NCI-H1436 (cell line): ENCODE data around the gene MLN.

Source experiments
- DNase-seq: peaks from one replicate; lab custom pipeline; 2025; lab: John Stamatoyannopoulos, UW

The MLN gene

GRCh38 chr6:33771146-33772081 is 32.4 kb downstream of the MLN start:
- DNase-seq, result peak; percentile 33

- DNase-seq, result no peak
Measured at GRCh38 chr6:33770833-33771145, 33.0 kb downstream of the MLN start.

GRCh38 chr6:33770124-33770832 is 33.5 kb downstream of the MLN start:
- no peak for DNase-seq

- no peak for DNase-seq
Measured at GRCh38 chr6:33769248-33769821, 34.5 kb downstream of the MLN start.

GRCh38 chr6:33768644-33769120 is 35.1 kb downstream of the MLN start:
- peak; percentile 66 for DNase-seq

- DNase-seq, result no peak
Measured at GRCh38 chr6:33766921-33767907, 36.6 kb downstream of the MLN start.

- no peak for DNase-seq
Measured at GRCh38 chr6:33765368-33765767, 38.4 kb downstream of the MLN start.

GRCh38 chr6:33764036-33764435 is 39.8 kb downstream of the MLN start:
- DNase-seq, result no peak

- DNase-seq, result no peak
Measured at GRCh38 chr6:33763483-33763882, 40.3 kb downstream of the MLN start.

- DNase-seq, result no peak
Measured at GRCh38 chr6:33762713-33763112, 41.1 kb downstream of the MLN start.

- peak; percentile 52 for DNase-seq
Measured at GRCh38 chr6:33761922-33762629, 41.7 kb downstream of the MLN start.

- no peak for DNase-seq
Measured at GRCh38 chr6:33761581-33761921, 42.3 kb downstream of the MLN start.

- no peak for DNase-seq
Measured at GRCh38 chr6:33759887-33760629, 43.7 kb downstream of the MLN start.

GRCh38 chr6:33758815-33759216 is 45.0 kb downstream of the MLN start:
- no peak for DNase-seq

GRCh38 chr6:33757906-33758305 is 45.9 kb downstream of the MLN start:
- DNase-seq, result no peak

- no peak for DNase-seq
Measured at GRCh38 chr6:33757113-33757512, 46.7 kb downstream of the MLN start.

GRCh38 chr6:33756211-33756954 is 47.4 kb downstream of the MLN start:
- DNase-seq, result no peak

GRCh38 chr6:33755070-33755869 is 48.5 kb downstream of the MLN start:
- peak; percentile 29 for DNase-seq

GRCh38 chr6:33754222-33754621 is 49.6 kb downstream of the MLN start:
- DNase-seq, result no peak
